Uterus (tissue), 4 donors: ENCODE results near the gene MAP3K3. TPM values are rescaled to one million over a fixed set of nuclear protein-coding genes. Genes with fewer than 3 reads are reported as not detected.

ENCODE experiments used
- DNase-seq, 2 donors: peaks; one replicate each; pipeline ENCODE4 v3.0.0-alpha.2; 2019 to 2020
- H3K27ac ChIP-seq, 2 donors: fragments of 200-600 bp; sonication (generic); 1 replicate in 1 of 2; 2 replicates in 1 of 2; pipeline ENCODE4 v1.5.1; 2016 to 2018
- H3K27me3 ChIP-seq, 2 donors: fragments of 200-600 bp; sonication (generic); one replicate each; pipeline ENCODE4 v1.5.1; 2018 to 2019; ENCODE audit warnings: control low read depth in 1 of 2
- H3K36me3 ChIP-seq, 2 donors: fragments of 200-600 bp; sonication (generic); one replicate each; pipeline ENCODE4 v1.5.1; 2019; ENCODE audit warnings: control low read depth in 1 of 2
- H3K4me1 ChIP-seq, 2 donors: fragments of 200-600 bp; sonication (generic); one replicate each; pipeline ENCODE4 v1.5.1; 2018 to 2019; ENCODE audit warnings: control low read depth in 1 of 2
- H3K4me3 ChIP-seq, 2 donors: fragments of 200-600 bp; sonication (generic); 1 replicate in 1 of 2; 2 replicates in 1 of 2; pipeline ENCODE4 v1.5.1; 2018 to 2019; ENCODE audit warnings: mild to moderate bottlenecking in 1 of 2
- H3K9me3 ChIP-seq, 2 donors: fragments of 200-600 bp; sonication (generic); one replicate each; pipeline ENCODE4 v1.5.1; 2019; ENCODE audit warnings: control low read depth in 1 of 2
- POLR2A ChIP-seq, 2 donors: fragments of 450-650 bp; IDR thresholded peaks; one replicate each; pipeline ENCODE4 v1.6.1; 2016; ENCODE audit warnings: antibody characterized with exemption in 2 of 2, mild to moderate bottlenecking in 1 of 2, moderate library complexity in 1 of 2
- intact Hi-C: fragments of 100-400 bp; cut with DNase I; formaldehyde crosslinking; loops from one replicate; pipeline ENCODE4 v1.15.1; 2023; ENCODE audit warnings: low total_unique reads
- total RNA-seq, 4 donors: library from RNA; depleted of rRNA in 3 of 4; stranded (reverse); fragments of >200 nt in 3 of 4; gene quantifications; one replicate each; pipeline versions ENCODE4 v1.1.0 to v1.2.4, GENCODE V29; 2014 to 2023
- TF ChIP-seq, protein P1 (sequence below), 4 experiments: fragments of 200-600 bp in 2 of 4; fragments of 450-650 bp in 2 of 4; sonication (generic) in 2 of 4; IDR thresholded peaks; one replicate each; pipeline ENCODE4 v1.5.1; 2016 to 2019; ENCODE audit warnings: antibody characterized with exemption in 4 of 4, mild to moderate bottlenecking in 2 of 4, moderate library complexity in 1 of 4
- donor health status: DM: yes; HTN: yes; CAD: no.

The MAP3K3 gene
- total RNA-seq, 4 donors from 2014 or later: 31.5 to 63.0 (median 56.3) TPM

- no peaks in the 10 kb centered on the region for H3K4me1 ChIP-seq
- no peaks in the 10 kb centered on the region for H3K27me3 ChIP-seq
- H3K9me3 ChIP-seq: no peaks in the 10 kb centered on the region
- no peak for DNase-seq
- H3K27ac ChIP-seq: no peak overlapping the region
- H3K36me3 ChIP-seq: no peaks in the 10 kb centered on the region
- H3K4me3 ChIP-seq: no peak overlapping the region
- intact Hi-C loops: no loop called here
- no peak for TF ChIP-seq POLR2A (IDR thresholded peaks at IDR 0.05)
- TF ChIP-seq, protein P1, sequence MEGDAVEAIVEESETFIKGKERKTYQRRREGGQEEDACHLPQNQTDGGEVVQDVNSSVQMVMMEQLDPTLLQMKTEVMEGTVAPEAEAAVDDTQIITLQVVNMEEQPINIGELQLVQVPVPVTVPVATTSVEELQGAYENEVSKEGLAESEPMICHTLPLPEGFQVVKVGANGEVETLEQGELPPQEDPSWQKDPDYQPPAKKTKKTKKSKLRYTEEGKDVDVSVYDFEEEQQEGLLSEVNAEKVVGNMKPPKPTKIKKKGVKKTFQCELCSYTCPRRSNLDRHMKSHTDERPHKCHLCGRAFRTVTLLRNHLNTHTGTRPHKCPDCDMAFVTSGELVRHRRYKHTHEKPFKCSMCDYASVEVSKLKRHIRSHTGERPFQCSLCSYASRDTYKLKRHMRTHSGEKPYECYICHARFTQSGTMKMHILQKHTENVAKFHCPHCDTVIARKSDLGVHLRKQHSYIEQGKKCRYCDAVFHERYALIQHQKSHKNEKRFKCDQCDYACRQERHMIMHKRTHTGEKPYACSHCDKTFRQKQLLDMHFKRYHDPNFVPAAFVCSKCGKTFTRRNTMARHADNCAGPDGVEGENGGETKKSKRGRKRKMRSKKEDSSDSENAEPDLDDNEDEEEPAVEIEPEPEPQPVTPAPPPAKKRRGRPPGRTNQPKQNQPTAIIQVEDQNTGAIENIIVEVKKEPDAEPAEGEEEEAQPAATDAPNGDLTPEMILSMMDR (IDR thresholded peaks at IDR 0.05): no peak
Observed at GRCh38 chr17:63694229-63694949, 72.2 kb downstream of the MAP3K3 start.

DNA sequence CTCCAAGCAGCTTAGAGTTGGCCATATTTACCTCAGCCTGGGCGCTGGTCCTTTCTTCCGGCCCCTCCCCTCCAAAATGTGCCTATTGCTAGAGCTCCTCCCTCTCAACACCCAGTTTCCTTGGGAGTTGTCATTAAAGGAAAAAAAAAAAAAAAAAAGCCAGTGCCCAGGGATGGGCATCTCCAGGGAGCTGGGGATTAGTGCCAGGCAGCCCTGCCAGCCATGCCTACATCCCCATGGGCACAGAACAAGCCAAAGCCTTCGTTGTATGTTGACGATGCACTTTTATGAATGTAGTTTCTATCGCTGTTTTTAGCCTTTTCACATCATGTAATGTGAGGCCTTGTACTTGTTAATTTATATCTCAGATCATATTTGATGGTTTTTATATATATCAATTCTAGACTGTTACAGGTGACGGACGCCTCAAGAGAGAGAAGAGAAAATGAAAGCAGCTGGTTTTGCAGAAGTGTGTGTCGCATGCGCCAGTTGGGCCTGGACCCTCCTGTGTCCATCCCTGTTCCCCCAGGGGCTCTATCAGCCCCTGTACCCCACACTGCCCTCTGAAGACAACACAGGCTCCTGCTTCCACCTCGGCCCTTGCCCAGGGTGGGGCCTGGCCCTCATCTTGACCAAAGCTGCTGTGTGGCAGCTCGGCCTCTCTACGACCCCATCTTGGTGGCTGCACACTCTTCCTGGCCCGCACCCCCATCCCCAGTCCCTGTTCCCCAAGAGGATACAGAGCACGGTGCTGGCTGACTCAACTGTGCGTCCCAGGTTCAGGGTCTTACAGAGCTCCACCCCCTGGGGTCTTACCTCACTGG lies 72.9 kb downstream of the MAP3K3 start:
- intact Hi-C loops: no loop called here
- DNase-seq: no peak
- Histone ChIP-seq H3K4me3 (no peak overlapping the region), H3K27me3 (no peaks in the 10 kb centered on the region), H3K9me3 (no peaks in the 10 kb centered on the region), H3K36me3 (no peaks in the 10 kb centered on the region), H3K27ac (no peak overlapping the region), H3K4me1 (no peaks in the 10 kb centered on the region)
- TF ChIP-seq, protein P1 (IDR thresholded peaks at IDR 0.05): no peak
- no peak for TF ChIP-seq POLR2A (IDR thresholded peaks at IDR 0.05)

GRCh38 chr17:63695889-63696288 lies 73.7 kb downstream of the MAP3K3 start:
- no peaks in the 10 kb centered on the region for H3K36me3 ChIP-seq
- H3K4me3 ChIP-seq: no peak overlapping the region
- TF ChIP-seq POLR2A (IDR thresholded peaks at IDR 0.05): no peak
- TF ChIP-seq, protein P1 (IDR thresholded peaks at IDR 0.05): no peak
- H3K27ac ChIP-seq: no peak overlapping the region
- no peaks in the 10 kb centered on the region for H3K27me3 ChIP-seq
- intact Hi-C loops: no loop called here
- H3K9me3 ChIP-seq: no peaks in the 10 kb centered on the region
- peaks cover 0 to 5% of the 10 kb centered on the region in 2 donors for H3K4me1 ChIP-seq
- no peak for DNase-seq

GRCh38 chr17:63696381-63696961 lies 74.3 kb downstream of the MAP3K3 start:
- H3K4me1 ChIP-seq: peaks cover 0 to 10% of the 10 kb centered on the region in 2 donors
- no peaks in the 10 kb centered on the region for H3K36me3 ChIP-seq
- no peak for TF ChIP-seq POLR2A (IDR thresholded peaks at IDR 0.05)
- TF ChIP-seq, protein P1 (IDR thresholded peaks at IDR 0.05): peak in 3 of 4 experiments; percentile 16 to 23 (median 21)
- H3K9me3 ChIP-seq: no peaks in the 10 kb centered on the region
- intact Hi-C loops: no loop called here
- no peak for DNase-seq
- H3K27me3 ChIP-seq: no peaks in the 10 kb centered on the region
- H3K4me3 ChIP-seq: no peak overlapping the region
- H3K27ac ChIP-seq: no peak overlapping the region
